K562 (cell line): ENCODE results near the gene UBE2K. TPM values are rescaled to one million over a fixed set of nuclear protein-coding genes. Genes with fewer than 3 reads are reported as not detected.

Experiments used
- ATAC-seq: fragments of 200-7000 bp; cut with Tn5 transposase; 3 replicates; pipeline ENCODE4 v1.9.1; 2020; ENCODE audit warnings: moderate library complexity
- BruUV-seq: library from RNA; stranded (reverse); fragments of 400-500 nt; replicated peaks from 2 replicates; lab custom pipeline; 2021; lab: Mats Ljungman, UMichigan
- CTCF ChIA-PET: fragments of 300-600 bp; formaldehyde crosslinking; extraction: SDS; loops from one replicate; lab custom pipeline; 2021; ENCODE audit warnings: low intra/inter-chr PET ratio; lab: Yijun Ruan, JAX
- POLR2A ChIA-PET: fragments of 300-600, 350-650 bp; sonication (Branson Sonifier 250); formaldehyde crosslinking; extraction: SDS; loops from one replicate; lab custom pipeline; 2021; ENCODE audit warnings: antibody characterized with exemption, inconsistent platforms; lab: Yijun Ruan, JAX
- DNase-seq, 4 experiments: peaks; one replicate each; pipeline versions ENCODE4 v3.0.0 to v3.0.0-alpha.2; 2011 to 2018; ENCODE audit warnings: low spot score in 3 of 4, mixed read lengths in 3 of 4; ENCODE audit errors: extremely low read depth in 1 of 4
- FAIRE-seq: peaks from 2 replicates; lab custom pipeline; 2011; peaks lifted over from hg19 to GRCh38; lab: Jason Lieb, UNC
- H2AFZ ChIP-seq: 2 replicates; pipeline ENCODE4 v1.6.0; 2011; ENCODE audit warnings: low read depth, low read length, control low read depth, inconsistent platforms
- H3K27ac ChIP-seq: fragments of 200-600 bp; 3 replicates; pipeline ENCODE4 v1.8.0; 2011; ENCODE audit warnings: low read depth, mild to moderate bottlenecking, control low read depth, inconsistent platforms, low read length, moderate library complexity, mixed read lengths; ENCODE audit errors: extremely low read depth
- H3K27me3 ChIP-seq, 2 experiments: fragments of 300-600 bp in 1 of 2; 2 replicates in 1 of 2; 3 replicates in 1 of 2; pipeline versions ENCODE4 v1.6.0 to v1.8.0; 2011; ENCODE audit warnings: inconsistent platforms in 2 of 2, low read length in 2 of 2, mild to moderate bottlenecking in 1 of 2, mixed read lengths in 1 of 2, moderate library complexity in 1 of 2; ENCODE audit not compliant: control insufficient read depth in 2 of 2, insufficient read depth in 2 of 2
- H3K36me3 ChIP-seq: fragments of 300-600 bp; 3 replicates; pipeline ENCODE4 v1.8.0; 2011; ENCODE audit warnings: mild to moderate bottlenecking, low read length, inconsistent platforms; ENCODE audit not compliant: control insufficient read depth, insufficient read depth
- H3K4me1 ChIP-seq, 2 experiments: fragments of 200-600 bp in 1 of 2; replicated peaks in 1 of 2; 2 replicates in 1 of 2; 3 replicates in 1 of 2; pipeline versions ENCODE4 v1.5.1 to v1.8.0; 2011; ENCODE audit warnings: inconsistent platforms in 2 of 2, low read length in 2 of 2, mild to moderate bottlenecking in 1 of 2, mixed read lengths in 1 of 2, moderate library complexity in 1 of 2; ENCODE audit not compliant: control insufficient read depth in 2 of 2, insufficient read depth in 2 of 2
- H3K4me2 ChIP-seq: 2 replicates; pipeline ENCODE4 v1.6.1; 2011; ENCODE audit warnings: low read length, control low read depth, inconsistent platforms, mixed read lengths; ENCODE audit not compliant: insufficient read depth
- H3K4me3 ChIP-seq: fragments of 200-600 bp; sonication (generic), shearing (Covaris generic); 2 replicates; pipeline ENCODE4 v1.5.1; 2016; ENCODE audit warnings: control low read depth, inconsistent platforms
- H3K79me2 ChIP-seq: fragments of 200-600 bp; 3 replicates; pipeline ENCODE4 v1.8.0; 2011; ENCODE audit warnings: low read length, inconsistent platforms; ENCODE audit not compliant: control insufficient read depth, insufficient read depth
- H3K9ac ChIP-seq, 2 experiments: 2 replicates each; pipeline versions ENCODE4 v1.6.0 to v1.6.1; 2011; ENCODE audit warnings: low read depth in 2 of 2, low read length in 2 of 2, control low read depth in 1 of 2, inconsistent platforms in 1 of 2, mild to moderate bottlenecking in 1 of 2, mixed read lengths in 1 of 2; ENCODE audit not compliant: insufficient read depth in 1 of 2
- H3K9me1 ChIP-seq: one replicate; pipeline ENCODE4 v1.6.0; 2011; ENCODE audit warnings: inconsistent platforms, mild to moderate bottlenecking, low read length, moderate library complexity; ENCODE audit not compliant: control insufficient read depth, insufficient read depth
- H3K9me3 ChIP-seq: replicated peaks from 2 replicates; pipeline ENCODE4 v1.5.1; 2011; ENCODE audit warnings: low read depth, low read length, inconsistent platforms; ENCODE audit not compliant: control insufficient read depth, insufficient read depth
- H4K20me1 ChIP-seq: replicated peaks from 2 replicates; pipeline ENCODE4 v1.6.1; 2011; ENCODE audit warnings: low read length, inconsistent platforms, mixed read lengths; ENCODE audit not compliant: control insufficient read depth, insufficient read depth
- CBX8 ChIP-seq: fragments of 200-600 bp; sonication (generic); IDR thresholded peaks from 2 replicates; pipeline ENCODE4 v1.6.1; 2012; ENCODE audit warnings: borderline replicate concordance, mixed run types, low read depth, mild to moderate bottlenecking, moderate library complexity, mixed read lengths, low read length, control low read depth, inconsistent platforms; ENCODE audit not compliant: poor library complexity, severe bottlenecking; ENCODE audit errors: extremely low read depth
- GTF2F1 ChIP-seq: IDR thresholded peaks from 2 replicates; pipeline ENCODE4 v1.6.1; 2011; ENCODE audit warnings: low read depth, low read length, improper control_type of control experiment
- MTA3 ChIP-seq: fragments of 450-650 bp; formaldehyde crosslinking; IDR thresholded peaks from 2 replicates; pipeline ENCODE4 v1.6.1; 2017; ENCODE audit warnings: mild to moderate bottlenecking, borderline replicate concordance
- YY1 ChIP-seq, 3 experiments: IDR thresholded peaks; 2 replicates each; pipeline ENCODE4 v1.6.1; 2011; ENCODE audit warnings: low read length in 2 of 3, mild to moderate bottlenecking in 2 of 3, moderate library complexity in 2 of 3, borderline replicate concordance in 1 of 3, control low read depth in 1 of 3, low read depth in 1 of 3; ENCODE audit not compliant: insufficient read depth in 3 of 3, insufficient replicate concordance in 2 of 3, control insufficient read depth in 1 of 3, insufficient read length in 1 of 3; ENCODE audit errors: extremely low read depth in 1 of 3
- ZNF140 ChIP-seq: fragments of 250-450 bp; sonication (Bioruptor Pico); IDR thresholded peaks from 2 replicates; pipeline ENCODE4 v1.8.0; 2021; ENCODE audit warnings: moderate library complexity, mild to moderate bottlenecking, inconsistent platforms
- WGBS: fragments of 100-300 bp; shearing (Covaris generic); methylation state at CpG from one replicate; pipeline ENCODE4 v1.1.6; 2016; ENCODE audit warnings: low coverage, mixed read lengths; ENCODE audit not compliant: insufficient coverage; ENCODE audit errors: missing lambda C conversion rate; 5-methylcytosine and 5-hydroxymethylcytosine counted together
- in situ Hi-C: fragments of 300-500 bp; cut with MboI; formaldehyde crosslinking; loops from 4 replicates; pipeline ENCODE4 v1.15.0; 2018; ENCODE audit warnings: inconsistent platforms, mixed read lengths
- intact Hi-C: fragments of 100-400 bp; cut with micrococcal nuclease; formaldehyde crosslinking; loops from 2 replicates; pipeline ENCODE4 v1.14.2; 2022
- polyA plus RNA-seq, 8 experiments: library from polyadenylated mRNA; depleted of rRNA in 4 of 8; stranded (reverse) in 5 of 8; unstranded in 3 of 8; fragments of >200 nt; fragmentation: Nextera tagmentation in 2 of 8; fragmentation: Illumina TruSeq in 1 of 8; extraction: Ambion mirVana in 2 of 8; extraction: Trizol in 1 of 8; gene quantifications; 2 replicates each; pipeline versions ENCODE4 v1.2.1 to v1.2.3, GENCODE V29; 2011 to 2014; ENCODE audit warnings: inconsistent platforms in 1 of 8, missing spikeins in 1 of 8
- total RNA-seq, 7 experiments: library from RNA; depleted of rRNA in 6 of 7; stranded (reverse); fragments of >200 nt in 6 of 7; fragmentation: Illumina TruSeq in 2 of 7; extraction: Trizol in 2 of 7; gene quantifications; 2 replicates each; pipeline versions ENCODE4 v1.2.1 to v1.2.3, GENCODE V29; 2011 to 2021; ENCODE audit warnings: low replicate concordance in 1 of 7
- TF ChIP-seq, protein P1 (sequence below), 2 experiments: IDR thresholded peaks in 1 of 2; conservative IDR thresholded peaks in 1 of 2; 2 replicates each; pipeline ENCODE4 v1.6.1; 2016; ENCODE audit warnings: low read depth in 2 of 2, mild to moderate bottlenecking in 1 of 2, missing compliant biosample characterization in 1 of 2, missing genetic modification characterization in 1 of 2, moderate library complexity in 1 of 2
- TF ChIP-seq, protein P2 (sequence below), 2 experiments: fragments of 450-650 bp; IDR thresholded peaks; 2 replicates each; pipeline ENCODE4 v1.6.1; 2016; ENCODE audit warnings: mild to moderate bottlenecking in 2 of 2, borderline replicate concordance in 1 of 2, low read depth in 1 of 2, moderate library complexity in 1 of 2

The UBE2K gene
- total and polyA plus RNA-seq, 9 of the 15 experiments (the other 6 are each of a cell fraction or from before 2014, with no cell fraction given), result 29.8 to 190 (median 62.6) TPM

GRCh38 chr4:39729557-39729956 is 31.6 kb downstream of the UBE2K start:
- H3K4me3 ChIP-seq, result no peak overlapping the region
- no peak overlapping the region for H2AFZ ChIP-seq
- H3K4me1 ChIP-seq, result peaks cover 3 to 12% of the 10 kb centered on the region in 2 experiments; a peak in 4 of 5 replicates
- H3K9me3 ChIP-seq, result no peaks in the 10 kb centered on the region
- 81% methylated on average over 4 of the region's 4 CpGs for WGBS
- H3K27me3 ChIP-seq, result no peaks in the 10 kb centered on the region
- ATAC-seq, result no peak
- peaks cover 22% of the 10 kb centered on the region for H4K20me1 ChIP-seq
- no peaks in the 10 kb centered on the region for H3K9me1 ChIP-seq
- DNase-seq, result no peak
- peaks cover 29% of the 10 kb centered on the region; the same call in 1 of the 3 replicates for H3K36me3 ChIP-seq
- no TSS peak for BruUV-seq
- no peak overlapping the region; the same call in 2 of the 3 replicates for H3K27ac ChIP-seq
- no peak overlapping the region for H3K9ac ChIP-seq
- no peak overlapping the region for H3K4me2 ChIP-seq
- in situ Hi-C loops (no loop called here), intact Hi-C loops (no loop called here)
- H3K79me2 ChIP-seq, result peaks cover 99% of the 10 kb centered on the region
- CTCF ChIA-PET, result no interaction called here
- FAIRE-seq, result no peak
- POLR2A ChIA-PET, result interaction anchor here (0.6 to 1.7 kb wide), 3 partner anchors 10 to 15 kb away, joined by 3 to 6 read pairs (median 4); no protein-coding TSS in a partner anchor
- TF ChIP-seq CBX8 (no peak), GTF2F1 (no peak), YY1 (IDR thresholded peaks at IDR 0.05; ENCODE audit: borderline replicate concordance in 1 of 3, control insufficient read depth in 1 of 3, extremely low read depth in 1 of 3, insufficient read depth in 3 of 3, insufficient read length in 1 of 3, insufficient replicate concordance in 2 of 3, low read depth in 1 of 3, low read length in 2 of 3) (no peak), ZNF140 (CRISPR knock-in tag) (no peak), MTA3 (no peak)
- TF ChIP-seq, protein P1, sequence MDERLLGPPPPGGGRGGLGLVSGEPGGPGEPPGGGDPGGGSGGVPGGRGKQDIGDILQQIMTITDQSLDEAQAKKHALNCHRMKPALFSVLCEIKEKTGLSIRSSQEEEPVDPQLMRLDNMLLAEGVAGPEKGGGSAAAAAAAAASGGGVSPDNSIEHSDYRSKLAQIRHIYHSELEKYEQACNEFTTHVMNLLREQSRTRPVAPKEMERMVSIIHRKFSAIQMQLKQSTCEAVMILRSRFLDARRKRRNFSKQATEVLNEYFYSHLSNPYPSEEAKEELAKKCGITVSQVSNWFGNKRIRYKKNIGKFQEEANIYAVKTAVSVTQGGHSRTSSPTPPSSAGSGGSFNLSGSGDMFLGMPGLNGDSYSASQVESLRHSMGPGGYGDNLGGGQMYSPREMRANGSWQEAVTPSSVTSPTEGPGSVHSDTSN (CRISPR knock-in tag; IDR thresholded peaks at IDR 0.05; ENCODE audit: low read depth), result no peak
- TF ChIP-seq, protein P1 (tag; conservative IDR thresholded peaks at IDR 0.05; ENCODE audit: low read depth), result no peak
- TF ChIP-seq, protein P2, sequence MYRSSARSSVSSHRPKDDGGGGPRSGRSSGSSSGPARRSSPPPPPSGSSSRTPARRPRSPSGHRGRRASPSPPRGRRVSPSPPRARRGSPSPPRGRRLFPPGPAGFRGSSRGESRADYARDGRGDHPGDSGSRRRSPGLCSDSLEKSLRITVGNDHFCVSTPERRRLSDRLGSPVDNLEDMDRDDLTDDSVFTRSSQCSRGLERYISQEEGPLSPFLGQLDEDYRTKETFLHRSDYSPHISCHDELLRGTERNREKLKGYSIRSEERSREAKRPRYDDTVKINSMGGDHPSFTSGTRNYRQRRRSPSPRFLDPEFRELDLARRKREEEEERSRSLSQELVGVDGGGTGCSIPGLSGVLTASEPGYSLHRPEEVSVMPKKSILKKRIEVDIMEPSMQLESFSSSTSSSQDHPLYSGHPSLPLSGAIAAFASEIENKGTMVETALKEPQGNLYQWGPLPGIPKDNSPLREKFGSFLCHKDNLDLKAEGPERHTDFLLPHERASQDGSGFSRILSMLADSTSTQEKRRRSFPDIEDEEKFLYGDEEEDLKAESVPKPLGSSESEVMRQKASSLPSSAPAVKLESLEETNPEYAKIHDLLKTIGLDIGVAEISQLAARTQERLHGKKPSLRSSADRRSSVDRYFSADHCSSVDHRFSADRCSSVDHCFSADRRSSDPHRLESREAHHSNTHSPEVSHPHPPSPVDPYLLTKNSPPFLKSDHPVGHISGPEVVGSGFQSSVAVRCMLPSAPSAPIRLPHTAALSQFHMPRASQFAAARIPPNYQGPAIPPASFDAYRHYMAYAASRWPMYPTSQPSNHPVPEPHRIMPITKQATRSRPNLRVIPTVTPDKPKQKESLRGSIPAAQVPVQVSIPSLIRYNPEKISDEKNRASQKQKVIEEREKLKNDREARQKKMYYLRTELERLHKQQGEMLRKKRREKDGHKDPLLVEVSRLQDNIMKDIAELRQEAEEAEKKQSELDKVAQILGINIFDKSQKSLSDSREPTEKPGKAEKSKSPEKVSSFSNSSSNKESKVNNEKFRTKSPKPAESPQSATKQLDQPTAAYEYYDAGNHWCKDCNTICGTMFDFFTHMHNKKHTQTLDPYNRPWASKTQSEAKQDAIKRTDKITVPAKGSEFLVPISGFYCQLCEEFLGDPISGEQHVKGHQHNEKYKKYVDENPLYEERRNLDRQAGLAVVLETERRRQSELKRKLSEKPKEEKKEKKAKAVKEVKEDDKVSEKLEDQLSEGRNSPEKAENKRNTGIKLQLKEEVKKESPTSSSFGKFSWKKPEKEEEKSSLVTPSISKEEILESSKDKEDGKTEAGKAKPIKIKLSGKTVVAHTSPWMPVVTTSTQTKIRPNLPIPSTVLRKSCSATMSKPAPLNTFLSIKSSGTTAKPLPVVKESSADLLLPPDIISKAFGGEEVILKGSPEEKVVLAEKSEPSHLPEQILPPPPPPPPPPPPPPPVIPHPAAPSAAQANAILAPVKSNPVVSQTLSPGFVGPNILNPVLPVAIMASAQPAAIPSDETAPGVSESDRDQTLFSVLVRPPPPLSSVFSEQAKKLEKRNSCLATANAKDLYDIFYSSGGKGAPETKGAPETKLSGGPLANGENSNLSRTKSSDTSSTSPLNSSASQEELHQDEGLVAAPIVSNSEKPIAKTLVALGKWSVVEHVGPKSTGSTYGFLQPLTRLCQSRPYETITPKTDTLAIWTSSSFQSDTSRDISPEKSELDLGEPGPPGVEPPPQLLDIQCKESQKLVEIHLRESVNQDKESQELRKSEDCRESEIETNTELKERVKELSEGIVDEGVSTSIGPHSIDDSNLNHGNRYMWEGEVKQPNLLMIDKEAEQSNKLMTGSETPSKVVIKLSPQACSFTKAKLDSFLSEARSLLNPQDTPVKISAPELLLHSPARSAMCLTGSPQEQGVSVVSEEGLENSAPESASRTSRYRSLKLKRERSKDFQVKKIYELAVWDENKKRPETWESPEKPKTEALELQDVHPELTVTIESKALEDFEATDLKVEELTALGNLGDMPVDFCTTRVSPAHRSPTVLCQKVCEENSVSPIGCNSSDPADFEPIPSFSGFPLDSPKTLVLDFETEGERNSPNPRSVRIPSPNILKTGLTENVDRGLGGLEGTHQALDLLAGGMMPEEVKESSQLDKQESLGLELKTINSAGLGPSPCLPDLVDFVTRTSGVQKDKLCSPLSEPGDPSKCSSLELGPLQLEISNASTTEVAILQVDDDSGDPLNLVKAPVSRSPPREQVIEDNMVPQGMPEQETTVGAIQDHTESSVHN (IDR thresholded peaks at IDR 0.05; ENCODE audit: borderline replicate concordance in 1 of 2, low read depth in 1 of 2), result no peak
